Posterior cingulate gyrus (tissue), 11 donors: ENCODE data around the gene RAD51AP1.

Experiments used
- DNase-seq, 10 donors: peaks; one replicate each; pipeline versions ENCODE4 v3.0.0 to v3.0.0-alpha.2; 2020 to 2021; ENCODE audit warnings: mixed read lengths in 3 of 10
- intact Hi-C: fragments of 100-400 bp; cut with DNase I; formaldehyde crosslinking; loops from one replicate; pipeline ENCODE4 v1.15.1; 2023

RAD51AP1 gene

GRCh38 chr12:4586500-4586899 lies 47.8 kb downstream of the RAD51AP1 start:
- intact Hi-C loops, result no loop called here
- no peak for DNase-seq

GRCh38 chr12:4587108-4587507 lies 48.4 kb downstream of the RAD51AP1 start:
- intact Hi-C loops, result no loop called here
- no peak for DNase-seq

GRCh38 chr12:4588916-4589315 lies 50.2 kb downstream of the RAD51AP1 start:
- no peak for DNase-seq
- intact Hi-C loops, result no loop called here

- intact Hi-C loops, result no loop called here
Observed at GRCh38 chr12:4589941-4590340, 51.3 kb downstream of the RAD51AP1 start.

GRCh38 chr12:4591180-4591687 lies 52.5 kb downstream of the RAD51AP1 start:
- DNase-seq, result no peak
- intact Hi-C loops, result no loop called here

More at GRCh38 chr12:4589941-4590340, 51.3 kb downstream of the RAD51AP1 start:
- DNase-seq, result no peak

GRCh38 chr12:4595881-4596280 lies 57.2 kb downstream of the RAD51AP1 start:
- intact Hi-C loops, result no loop called here

GRCh38 chr12:4603421-4603820 lies 64.7 kb downstream of the RAD51AP1 start:
- intact Hi-C loops, result loop anchor here (5.0 kb wide), 1 partner anchor 154 kb away; no protein-coding TSS in a partner anchor
- DNase-seq, result no peak

More at GRCh38 chr12:4595881-4596280, 57.2 kb downstream of the RAD51AP1 start:
- no peak for DNase-seq

GRCh38 chr12:4603946-4604345 lies 65.3 kb downstream of the RAD51AP1 start:
- DNase-seq, result no peak
- intact Hi-C loops, result loop anchor here (1.0 to 5.0 kb wide), 2 partner anchors 44 to 153 kb away; no protein-coding TSS in a partner anchor

GRCh38 chr12:4604684-4605193 lies 66.0 kb downstream of the RAD51AP1 start:
- intact Hi-C loops, result loop anchor here (1.0 to 5.0 kb wide), 2 partner anchors 44 to 153 kb away; no protein-coding TSS in a partner anchor
- peak; percentile 68 to 97 (median 80) for DNase-seq

GRCh38 chr12:4607056-4607455 lies 68.4 kb downstream of the RAD51AP1 start:
- no peak for DNase-seq
- intact Hi-C loops, result no loop called here

GRCh38 chr12:4609071-4609470 lies 70.4 kb downstream of the RAD51AP1 start:
- no peak for DNase-seq

More at GRCh38 chr12:4609071-4609470, 70.4 kb downstream of the RAD51AP1 start:
- intact Hi-C loops, result no loop called here
